Breast epithelium (tissue), 3 donors: ENCODE measurements around the gene SDC1.
A peak's percentile ranks its signal among the peaks of the same experiment; 100 is the strongest.

Experiments
- CTCF ChIP-seq, 3 donors: fragments of 450-650 bp; IDR thresholded peaks; one replicate each; pipeline ENCODE4 v1.5.1; 2016 to 2017; ENCODE audit warnings: antibody characterized with exemption in 3 of 3, mild to moderate bottlenecking in 3 of 3, moderate library complexity in 3 of 3
- POLR2A ChIP-seq: fragments of 450-650 bp; IDR thresholded peaks from one replicate; pipeline ENCODE4 v1.6.1; 2016; ENCODE audit warnings: antibody characterized with exemption, mild to moderate bottlenecking, moderate library complexity
- POLR2AphosphoS5 ChIP-seq, 3 donors: sonication (generic); formaldehyde crosslinking; IDR thresholded peaks; one replicate each; pipeline ENCODE4 v1.6.1; 2017; ENCODE audit warnings: antibody characterized with exemption in 3 of 3

GRCh38 chr2:20231598-20232026, 6.7 kb upstream of the SDC1 start:
- no peak for TF ChIP-seq CTCF (IDR thresholded peaks at IDR 0.05)
- TF ChIP-seq POLR2A, result no peak
- peak in 1 of 3 donors; percentile 61 for TF ChIP-seq POLR2AphosphoS5 (IDR thresholded peaks at IDR 0.05)
